Transverse colon (tissue), 4 donors: ENCODE results near the gene TLR7.

Experiments used
- CTCF ChIP-seq, 5 experiments: fragments of 200-600 bp in 3 of 5; fragments of 450-650 bp in 2 of 5; sonication (generic) in 3 of 5; IDR thresholded peaks; 1 replicate in 2 of 5; 2 replicates in 3 of 5; pipeline ENCODE4 v1.5.1; 2016 to 2017; ENCODE audit warnings: antibody characterized with exemption in 5 of 5, inconsistent platforms in 3 of 5, mild to moderate bottlenecking in 2 of 5, moderate library complexity in 1 of 5
- EP300 ChIP-seq: sonication (generic); formaldehyde crosslinking; IDR thresholded peaks from one replicate; pipeline ENCODE4 v1.6.1; 2017; ENCODE audit warnings: antibody characterized with exemption, low read depth
- POLR2A ChIP-seq: fragments of 450-650 bp; IDR thresholded peaks from one replicate; pipeline ENCODE4 v1.6.1; 2016; ENCODE audit warnings: antibody characterized with exemption, mild to moderate bottlenecking, moderate library complexity
- POLR2AphosphoS5 ChIP-seq, 3 donors: sonication (generic); formaldehyde crosslinking; IDR thresholded peaks; one replicate each; pipeline ENCODE4 v1.6.1; 2016; ENCODE audit warnings: antibody characterized with exemption in 3 of 3

GRCh38 chrX:12843061-12843667, 23.7 kb upstream of the TLR7 start:
- TF ChIP-seq CTCF (IDR thresholded peaks at IDR 0.05): no peak
- no peak for TF ChIP-seq POLR2A
- no peak for TF ChIP-seq EP300
- no peak for TF ChIP-seq POLR2AphosphoS5 (IDR thresholded peaks at IDR 0.05)
